ENCODE results near the gene QRFP.

QRFP gene

DNA sequence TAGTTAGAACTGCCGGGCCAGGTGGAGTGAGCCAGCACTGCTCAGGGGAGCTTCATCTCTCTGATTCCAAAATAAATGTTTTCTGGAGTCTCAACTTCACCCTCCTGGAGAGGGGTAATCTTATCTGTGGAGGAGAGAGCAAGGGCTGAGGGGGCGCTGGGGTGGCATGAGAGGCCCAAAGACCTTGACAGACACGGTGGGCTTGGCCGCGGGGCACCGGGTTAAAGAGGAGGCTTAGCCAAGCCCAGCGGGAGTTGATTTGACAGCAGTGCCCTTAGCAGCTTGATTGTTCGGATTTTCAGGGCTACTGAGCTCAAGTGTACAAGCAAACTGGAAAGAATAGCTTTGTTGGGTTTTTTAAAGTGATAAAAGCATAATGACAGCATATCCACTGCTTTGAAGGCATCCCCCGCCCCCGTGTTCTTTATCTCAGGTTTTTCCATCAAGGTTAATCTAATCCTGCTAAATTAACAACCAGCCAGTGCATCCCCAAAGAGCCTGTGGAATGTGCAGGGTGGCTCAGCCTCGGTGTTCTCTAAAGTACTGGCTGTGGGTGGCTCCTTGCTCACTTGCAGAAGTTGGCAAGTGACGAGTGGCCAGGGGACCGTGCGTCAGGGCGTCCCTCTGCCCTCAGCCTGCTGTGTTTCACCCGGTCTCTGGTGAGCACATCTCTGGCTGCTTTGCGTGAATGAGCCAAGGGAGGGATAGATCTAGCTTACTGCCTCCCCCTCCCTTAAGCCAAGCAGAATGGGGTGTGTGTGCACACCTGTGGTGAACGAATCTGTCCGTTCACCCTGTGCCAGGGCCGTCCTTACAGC lies 5.5 kb downstream of the QRFP start:
- no peak for DNase-seq (ENCODE audit: low spot score)

DNA sequence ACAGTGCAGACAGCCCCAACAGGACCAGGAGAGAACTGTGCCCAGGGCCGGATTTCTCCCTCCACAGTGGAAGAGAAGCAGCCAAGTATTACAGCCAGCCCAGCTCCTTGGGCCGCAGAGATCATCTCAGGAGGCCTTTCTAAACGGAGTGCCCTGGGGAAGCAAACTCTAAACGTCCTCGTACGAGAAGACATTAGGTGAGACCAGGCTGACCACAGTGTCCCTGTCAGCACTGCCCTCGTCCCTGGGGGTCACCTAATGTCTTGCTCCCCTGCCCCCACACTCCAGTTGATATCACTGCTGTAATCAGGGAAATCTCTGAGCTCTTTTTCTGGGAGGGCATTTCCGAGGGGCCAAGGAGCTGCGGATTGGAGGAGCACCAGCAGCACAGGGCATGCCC lies 6.5 kb downstream of the QRFP start:
- no peak for DNase-seq (ENCODE audit: low spot score)

DNA sequence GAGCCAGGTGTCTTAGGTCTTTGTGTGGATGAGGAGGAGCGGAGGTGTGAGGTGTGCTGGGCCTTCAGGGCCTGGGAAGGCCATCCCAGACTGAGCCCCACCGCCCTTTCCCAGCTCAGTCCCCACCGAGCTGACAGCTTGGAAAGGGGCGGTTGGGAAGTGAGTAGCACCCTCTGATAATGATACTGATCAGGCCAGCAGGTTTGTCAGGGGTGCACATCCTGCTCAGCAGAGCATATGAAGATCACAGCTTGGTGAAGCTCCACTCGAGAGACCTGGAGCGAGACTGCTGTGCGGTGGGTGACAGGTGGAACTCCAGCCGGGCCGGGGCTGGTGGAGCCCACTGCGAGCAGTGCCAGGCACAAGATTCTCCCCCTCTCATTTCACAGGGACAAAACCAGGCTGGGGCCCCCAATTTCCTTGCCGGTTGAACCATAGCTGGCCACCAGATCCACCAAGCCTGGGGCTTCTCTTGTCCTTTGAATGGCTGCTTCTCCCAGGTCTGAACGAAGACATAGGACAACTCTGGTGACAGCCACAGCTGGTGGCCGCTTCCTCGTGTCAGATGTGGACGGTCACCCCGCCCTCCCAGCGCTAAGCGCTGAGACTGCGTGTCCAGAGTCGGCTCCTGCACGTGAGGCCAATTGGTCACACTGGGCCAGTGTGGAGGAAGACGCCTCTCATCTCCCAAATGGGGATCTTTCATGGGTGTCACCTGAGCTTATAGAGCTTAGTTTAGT lies 8.3 kb downstream of the QRFP start:
- no peak for DNase-seq (ENCODE audit: low spot score)

DNA sequence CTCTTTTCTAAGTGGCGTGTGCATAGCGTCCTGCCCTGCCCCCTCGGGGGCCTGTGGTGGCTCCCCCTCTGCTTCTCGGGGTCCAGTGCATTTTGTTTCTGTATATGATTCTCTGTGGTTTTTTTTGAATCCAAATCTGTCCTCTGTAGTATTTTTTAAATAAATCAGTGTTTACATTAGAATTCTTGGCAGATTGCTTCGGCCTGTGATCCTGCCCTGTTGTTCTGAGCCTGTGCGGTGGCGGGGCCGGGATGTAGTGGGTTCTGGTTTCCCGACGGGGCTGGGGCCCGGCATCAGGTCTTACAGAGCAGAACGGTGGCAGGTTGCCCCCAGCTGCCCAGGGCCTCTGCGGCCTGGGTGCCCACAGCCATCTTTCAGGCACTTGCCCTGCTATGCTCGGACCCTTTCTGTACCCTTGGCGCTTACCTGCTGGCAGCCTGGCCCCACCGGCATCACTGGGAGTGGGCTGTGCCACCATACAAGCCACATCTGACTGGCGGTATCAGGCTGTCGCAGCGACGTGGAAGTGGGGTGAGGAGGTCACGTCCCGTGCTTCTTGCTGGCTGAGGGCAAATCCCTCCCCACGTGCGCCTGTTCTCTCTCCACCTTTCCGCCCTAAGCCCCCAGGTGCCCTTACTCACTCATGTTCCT lies 9.0 kb downstream of the QRFP start:
- no peak for DNase-seq (ENCODE audit: low spot score)

DNA sequence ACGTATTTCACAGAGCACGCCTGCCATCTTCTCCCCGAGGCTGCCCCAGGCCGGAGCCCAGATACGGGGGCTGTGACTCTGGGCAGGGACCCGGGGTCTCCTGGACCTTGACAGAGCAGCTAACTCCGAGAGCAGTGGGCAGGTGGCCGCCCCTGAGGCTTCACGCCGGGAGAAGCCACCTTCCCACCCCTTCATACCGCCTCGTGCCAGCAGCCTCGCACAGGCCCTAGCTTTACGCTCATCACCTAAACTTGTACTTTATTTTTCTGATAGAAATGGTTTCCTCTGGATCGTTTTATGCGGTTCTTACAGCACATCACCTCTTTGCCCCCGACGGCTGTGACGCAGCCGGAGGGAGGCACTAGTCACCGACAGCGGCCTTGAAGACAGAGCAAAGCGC lies 9.6 kb downstream of the QRFP start:
- DNase-seq (ENCODE audit: low spot score): no peak

DNA sequence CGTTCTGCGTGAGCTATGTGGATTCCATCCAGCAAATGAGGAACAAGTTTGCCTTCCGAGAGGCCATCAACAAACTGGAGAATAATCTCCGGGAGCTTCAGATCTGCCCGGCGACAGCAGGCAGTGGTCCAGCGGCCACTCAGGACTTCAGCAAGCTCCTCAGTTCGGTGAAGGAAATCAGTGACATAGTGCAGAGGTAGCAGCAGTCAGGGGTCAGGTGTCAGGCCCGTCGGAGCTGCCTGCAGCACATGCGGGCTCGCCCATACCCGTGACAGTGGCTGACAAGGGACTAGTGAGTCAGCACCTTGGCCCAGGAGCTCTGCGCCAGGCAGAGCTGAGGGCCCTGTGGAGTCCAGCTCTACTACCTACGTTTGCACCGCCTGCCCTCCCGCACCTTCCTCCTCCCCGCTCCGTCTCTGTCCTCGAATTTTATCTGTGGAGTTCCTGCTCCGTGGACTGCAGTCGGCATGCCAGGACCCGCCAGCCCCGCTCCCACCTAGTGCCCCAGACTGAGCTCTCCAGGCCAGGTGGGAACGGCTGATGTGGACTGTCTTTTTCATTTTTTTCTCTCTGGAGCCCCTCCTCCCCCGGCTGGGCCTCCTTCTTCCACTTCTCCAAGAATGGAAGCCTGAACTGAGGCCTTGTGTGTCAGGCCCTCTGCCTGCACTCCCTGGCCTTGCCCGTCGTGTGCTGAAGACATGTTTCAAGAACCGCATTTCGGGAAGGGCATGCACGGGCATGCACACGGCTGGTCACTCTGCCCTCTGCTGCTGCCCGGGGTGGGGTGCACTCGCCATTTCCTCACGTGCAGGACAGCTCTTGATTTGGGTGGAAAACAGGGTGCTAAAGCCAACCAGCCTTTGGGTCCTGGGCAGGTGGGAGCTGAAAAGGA lies 10.9 kb downstream of the QRFP start:
- DNase-seq (ENCODE audit: low spot score): no peak

DNA sequence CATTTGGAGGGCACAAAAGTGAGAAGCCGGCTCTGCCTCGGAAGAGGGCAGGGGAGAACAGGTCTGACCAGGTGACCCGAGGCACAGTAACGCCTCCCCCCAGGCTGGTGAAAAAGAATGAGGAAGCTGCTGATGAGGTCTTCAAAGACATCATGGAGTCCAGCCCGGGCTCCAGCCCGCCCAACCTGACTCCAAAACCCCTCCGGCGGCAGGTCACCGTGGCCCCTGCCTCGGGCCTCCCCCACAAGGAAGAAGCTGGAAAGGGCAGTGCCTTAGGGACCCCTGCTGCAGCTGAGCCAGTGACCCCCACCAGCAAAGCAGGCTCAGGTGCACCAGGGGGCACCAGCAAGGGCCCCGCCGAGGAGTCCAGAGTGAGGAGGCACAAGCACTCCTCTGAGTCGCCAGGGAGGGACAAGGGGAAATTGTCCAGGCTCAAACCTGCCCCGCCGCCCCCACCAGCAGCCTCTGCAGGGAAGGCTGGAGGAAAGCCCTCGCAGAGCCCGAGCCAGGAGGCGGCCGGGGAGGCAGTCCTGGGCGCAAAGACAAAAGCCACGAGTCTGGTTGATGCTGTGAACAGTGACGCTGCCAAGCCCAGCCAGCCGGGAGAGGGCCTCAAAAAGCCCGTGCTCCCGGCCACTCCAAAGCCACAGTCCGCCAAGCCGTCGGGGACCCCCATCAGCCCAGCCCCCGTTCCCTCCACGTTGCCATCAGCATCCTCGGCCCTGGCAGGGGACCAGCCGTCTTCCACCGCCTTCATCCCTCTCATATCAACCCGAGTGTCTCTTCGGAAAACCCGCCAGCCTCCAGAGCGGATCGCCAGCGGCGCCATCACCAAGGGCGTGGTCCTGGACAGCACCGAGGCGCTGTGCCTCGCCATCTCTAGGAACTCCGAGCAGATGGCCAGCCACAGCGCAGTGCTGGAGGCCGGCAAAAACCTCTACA lies 11.8 kb downstream of the QRFP start:
- no peak for DNase-seq (ENCODE audit: low spot score)

DNA sequence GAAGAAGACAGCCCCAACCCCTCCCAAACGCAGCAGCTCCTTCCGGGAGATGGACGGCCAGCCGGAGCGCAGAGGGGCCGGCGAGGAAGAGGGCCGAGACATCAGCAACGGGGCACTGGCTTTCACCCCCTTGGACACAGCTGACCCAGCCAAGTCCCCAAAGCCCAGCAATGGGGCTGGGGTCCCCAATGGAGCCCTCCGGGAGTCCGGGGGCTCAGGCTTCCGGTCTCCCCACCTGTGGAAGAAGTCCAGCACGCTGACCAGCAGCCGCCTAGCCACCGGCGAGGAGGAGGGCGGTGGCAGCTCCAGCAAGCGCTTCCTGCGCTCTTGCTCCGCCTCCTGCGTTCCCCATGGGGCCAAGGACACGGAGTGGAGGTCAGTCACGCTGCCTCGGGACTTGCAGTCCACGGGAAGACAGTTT lies 12.5 kb downstream of the QRFP start:
- DNase-seq (ENCODE audit: low spot score): no peak

DNA sequence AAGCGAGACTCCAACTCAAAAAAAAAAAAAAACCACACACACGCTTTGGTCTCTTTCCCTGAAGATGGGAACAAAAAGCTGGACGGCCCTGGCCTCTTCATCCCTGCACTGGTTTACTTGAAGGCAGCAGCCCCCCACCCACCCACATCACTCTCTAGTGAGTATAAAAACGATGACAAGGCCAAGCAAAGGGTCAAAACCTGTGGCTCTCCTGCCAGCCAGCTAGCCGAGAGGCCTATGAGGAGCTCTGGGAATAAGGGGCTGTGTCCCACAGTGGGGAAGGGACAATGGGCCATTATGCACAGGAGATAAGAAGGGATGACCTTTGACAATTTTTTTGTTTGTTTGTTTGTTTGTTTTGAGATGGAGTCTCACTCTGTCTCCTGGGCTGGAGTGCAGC lies 13.1 kb downstream of the QRFP start:
- no peak for DNase-seq (ENCODE audit: low spot score)

DNA sequence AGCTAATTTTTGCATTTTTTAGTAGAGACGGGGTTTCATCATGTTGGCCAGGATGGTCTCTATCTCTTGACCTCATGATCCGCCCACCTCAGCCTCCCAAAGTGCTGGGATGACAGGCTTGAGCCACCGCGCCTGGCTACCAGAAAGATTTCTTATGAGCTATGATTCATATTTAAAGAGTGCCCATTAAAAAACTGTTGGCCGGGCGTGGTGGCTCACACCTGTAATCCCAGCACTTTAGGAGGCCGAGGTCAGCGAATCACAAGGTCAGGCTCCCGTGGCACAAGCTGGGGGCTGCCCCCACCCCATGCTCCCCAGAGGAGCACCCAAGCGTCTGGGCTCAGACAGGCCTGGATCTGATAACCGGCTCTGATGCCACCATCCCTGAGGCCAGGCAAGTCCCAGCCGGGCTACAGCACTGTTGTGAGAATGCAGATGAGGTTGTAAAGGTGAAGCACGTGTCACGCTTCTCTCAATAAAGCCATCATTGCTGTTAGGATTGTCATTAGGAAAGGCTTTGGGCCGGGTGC lies 13.9 kb downstream of the QRFP start:
- DNase-seq (ENCODE audit: low spot score): no peak

DNA sequence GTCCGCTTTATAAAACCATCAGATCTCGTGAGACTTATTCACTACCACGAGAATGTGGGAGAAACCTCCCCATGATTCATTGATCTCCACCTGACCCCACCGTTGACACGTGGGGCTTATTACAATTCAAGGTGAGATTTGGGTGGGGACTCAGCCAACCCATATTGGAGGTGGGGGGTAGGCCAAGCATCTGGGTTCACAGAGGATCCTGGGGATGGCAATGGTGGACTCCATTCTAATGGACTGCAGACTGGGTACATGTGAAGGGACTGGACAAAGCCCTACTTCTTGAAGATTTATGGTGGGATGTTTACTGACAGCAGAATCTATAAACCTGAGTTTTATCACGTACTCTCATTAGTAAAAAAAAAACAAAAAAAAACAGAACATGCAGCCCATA lies 15.1 kb downstream of the QRFP start:
- DNase-seq (ENCODE audit: low spot score): no peak

DNA sequence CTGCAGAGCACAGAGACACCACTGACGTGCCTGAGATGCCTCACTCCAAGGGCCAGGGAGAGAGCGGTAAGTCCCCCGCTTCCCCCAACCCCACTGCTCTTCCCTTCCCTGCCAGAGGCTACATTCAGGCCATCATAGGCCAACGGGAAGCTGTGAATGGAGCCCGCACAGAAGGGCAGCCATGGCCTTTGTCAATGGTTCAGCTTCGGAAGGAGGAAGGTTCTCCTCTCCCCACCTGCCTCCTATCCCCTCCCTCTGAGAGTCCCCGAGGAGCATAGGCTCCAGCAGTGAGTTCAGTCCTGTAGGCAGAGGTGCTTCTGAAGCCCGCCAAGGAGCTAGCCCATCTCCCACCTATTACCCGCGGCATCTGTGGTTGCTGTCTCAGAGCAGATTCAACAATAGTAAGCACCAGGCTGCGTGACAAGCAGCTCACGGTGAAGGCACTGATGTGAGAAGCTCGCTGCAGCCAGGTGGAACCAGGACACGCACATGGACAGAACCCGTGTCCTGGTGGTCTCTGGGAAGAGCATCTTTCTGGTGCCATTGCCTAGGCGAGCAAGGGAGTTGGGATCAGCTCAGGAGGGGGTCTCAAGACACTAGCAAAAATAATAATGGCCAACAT lies 15.9 kb downstream of the QRFP start:
- no peak for DNase-seq (ENCODE audit: low spot score)

DNA sequence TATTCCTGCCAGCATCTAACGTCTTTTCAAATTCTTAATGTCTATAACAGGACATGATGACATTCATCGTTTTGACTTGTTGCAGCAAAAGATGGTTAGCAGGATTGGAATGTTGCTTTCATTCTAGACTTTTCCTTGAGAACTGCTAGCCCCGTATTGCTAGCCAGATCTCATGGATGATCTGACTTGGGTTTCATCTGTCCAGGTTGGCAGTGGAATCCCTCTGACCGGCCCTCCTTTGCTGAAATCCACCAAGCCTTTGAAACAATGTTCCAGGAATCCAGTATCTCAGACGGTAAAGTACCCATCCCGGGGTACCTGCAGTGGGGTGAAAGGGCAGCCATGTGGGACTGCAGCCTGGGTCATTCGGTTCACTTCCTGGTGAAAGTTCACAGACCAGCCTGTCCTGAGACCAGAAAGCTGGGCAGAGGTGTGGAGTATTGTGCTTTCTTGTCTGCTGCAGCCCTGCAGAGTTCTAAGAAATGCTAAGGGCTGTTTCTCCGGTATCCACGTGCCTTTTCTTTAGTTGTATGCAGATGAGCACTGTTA lies 16.7 kb downstream of the QRFP start:
- no peak for DNase-seq (ENCODE audit: low spot score)

DNA sequence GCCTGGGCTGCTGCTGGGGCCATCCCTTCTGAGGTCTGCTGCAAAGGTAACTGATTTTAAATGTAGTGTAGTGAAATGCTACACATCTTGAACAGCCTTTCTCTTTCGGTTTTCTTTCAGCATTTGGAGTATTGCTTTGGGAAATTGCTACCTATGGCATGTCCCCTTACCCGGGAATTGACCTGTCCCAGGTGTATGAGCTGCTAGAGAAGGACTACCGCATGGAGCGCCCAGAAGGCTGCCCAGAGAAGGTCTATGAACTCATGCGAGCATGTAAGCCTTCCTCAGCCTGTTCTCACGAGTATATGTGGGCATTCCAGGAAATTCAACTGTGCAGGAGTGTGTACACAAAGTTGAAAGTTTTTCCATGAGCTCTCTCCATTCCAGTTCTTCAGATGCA lies 18.3 kb downstream of the QRFP start:
- no peak for DNase-seq (ENCODE audit: low spot score)

DNA sequence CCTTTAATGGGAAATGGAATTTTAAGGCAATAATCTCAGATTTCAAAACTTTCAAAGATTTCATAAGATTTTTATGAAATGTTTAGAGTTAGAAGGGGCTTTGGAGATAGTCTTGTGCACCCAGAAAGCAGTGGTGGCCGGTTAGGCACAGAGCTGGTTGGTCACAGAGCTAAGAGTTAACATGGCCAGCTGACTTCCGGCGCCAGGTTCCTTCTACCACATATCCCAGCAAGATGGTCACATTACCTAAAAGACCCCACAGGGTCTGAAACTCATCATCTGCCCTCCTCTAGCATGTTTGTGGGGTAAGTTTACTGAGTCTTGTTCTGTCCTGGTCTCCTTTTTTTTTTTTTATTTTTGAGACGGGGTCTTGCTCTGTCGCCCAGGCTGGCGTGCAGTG lies 19.3 kb downstream of the QRFP start:
- no peak for DNase-seq (ENCODE audit: low spot score)

DNA sequence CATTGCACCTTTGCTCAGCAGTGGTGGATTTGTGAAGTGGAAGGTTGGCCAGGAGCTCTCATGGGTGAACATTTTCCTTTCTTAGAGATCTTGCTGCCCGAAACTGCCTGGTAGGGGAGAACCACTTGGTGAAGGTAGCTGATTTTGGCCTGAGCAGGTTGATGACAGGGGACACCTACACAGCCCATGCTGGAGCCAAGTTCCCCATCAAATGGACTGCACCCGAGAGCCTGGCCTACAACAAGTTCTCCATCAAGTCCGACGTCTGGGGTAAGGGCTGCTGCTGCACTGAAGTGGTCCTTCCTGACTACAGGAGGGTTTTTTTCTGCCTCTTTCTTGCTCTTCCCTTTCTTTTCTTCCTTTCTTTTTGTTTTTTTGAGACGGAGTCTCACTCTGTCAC lies 21.8 kb downstream of the QRFP start:
- DNase-seq (ENCODE audit: low spot score): no peak

DNA sequence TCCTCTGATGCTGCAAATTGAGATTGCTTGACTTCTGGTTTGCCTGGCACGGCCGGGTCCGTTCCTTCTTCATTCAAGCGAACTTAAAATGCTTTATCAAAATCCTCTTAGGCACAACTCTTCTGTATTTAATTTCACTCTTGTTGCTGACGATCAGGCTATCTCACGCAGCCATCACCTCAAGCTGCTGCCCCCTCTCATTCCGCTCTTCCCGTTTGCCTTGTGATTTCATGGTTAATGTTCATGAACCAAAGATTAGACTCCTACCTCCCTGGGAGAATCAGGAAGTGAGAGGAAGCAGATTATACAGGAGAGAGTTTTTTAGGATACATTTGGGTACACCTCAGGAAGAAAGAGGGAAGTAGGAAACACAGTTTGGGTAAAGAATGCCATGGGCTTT lies 22.6 kb downstream of the QRFP start:
- no peak for DNase-seq (ENCODE audit: low spot score)

DNA sequence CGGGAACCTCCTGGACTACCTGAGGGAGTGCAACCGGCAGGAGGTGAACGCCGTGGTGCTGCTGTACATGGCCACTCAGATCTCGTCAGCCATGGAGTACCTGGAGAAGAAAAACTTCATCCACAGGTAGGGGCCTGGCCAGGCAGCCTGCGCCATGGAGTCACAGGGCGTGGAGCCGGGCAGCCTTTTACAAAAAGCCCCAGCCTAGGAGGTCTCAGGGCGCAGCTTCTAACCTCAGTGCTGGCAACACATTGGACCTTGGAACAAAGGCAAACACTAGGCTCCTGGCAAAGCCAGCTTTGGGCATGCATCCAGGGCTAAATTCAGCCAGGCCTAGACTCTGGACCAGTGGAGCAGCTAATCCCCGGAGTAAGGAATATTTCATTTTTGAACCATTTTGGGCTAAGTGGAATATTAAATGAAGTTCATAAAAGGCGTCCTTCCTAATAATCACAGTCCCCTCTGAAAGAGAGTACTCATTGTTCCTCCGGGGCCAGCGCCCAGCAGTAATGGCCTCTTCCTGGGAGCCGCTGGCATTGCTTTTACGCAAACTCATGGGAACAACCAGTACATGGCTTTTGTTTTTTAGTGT lies 23.6 kb downstream of the QRFP start:
- DNase-seq (ENCODE audit: low spot score): no peak

DNA sequence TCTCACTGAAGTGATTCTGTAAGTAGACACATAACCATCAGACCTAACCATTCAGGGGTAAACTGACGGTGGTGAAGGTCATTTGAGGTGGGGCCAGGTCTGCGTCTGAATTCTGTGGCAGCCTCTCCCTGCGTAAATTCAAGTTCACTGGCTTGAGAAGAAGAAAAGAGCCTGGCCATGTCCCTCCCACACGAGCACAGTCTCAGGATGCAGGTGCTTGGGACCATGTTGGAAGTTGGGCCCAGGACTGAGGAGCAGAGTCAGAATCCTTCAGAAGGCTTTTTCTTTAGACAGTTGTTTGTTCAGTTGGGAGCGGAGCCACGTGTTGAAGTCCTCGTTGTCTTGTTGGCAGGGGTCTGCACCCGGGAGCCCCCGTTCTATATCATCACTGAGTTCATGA lies 24.1 kb downstream of the QRFP start:
- DNase-seq (ENCODE audit: low spot score): no peak

DNA sequence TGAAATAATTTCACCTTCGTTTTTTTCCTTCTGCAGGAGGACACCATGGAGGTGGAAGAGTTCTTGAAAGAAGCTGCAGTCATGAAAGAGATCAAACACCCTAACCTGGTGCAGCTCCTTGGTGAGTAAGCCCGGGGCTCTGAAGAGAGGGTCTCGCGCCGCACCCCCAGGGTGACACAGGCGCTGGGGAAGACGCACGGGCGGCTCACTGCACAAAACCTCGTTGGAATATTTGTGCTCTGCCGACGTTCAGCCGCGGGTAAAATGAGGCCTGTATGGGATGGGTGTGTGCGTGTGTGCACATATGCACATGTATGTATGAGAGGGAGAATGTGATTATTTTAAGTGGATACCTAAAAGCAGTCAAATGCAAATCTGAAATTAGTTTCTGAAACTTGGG lies 24.5 kb downstream of the QRFP start:
- no peak for DNase-seq (ENCODE audit: low spot score)

Measured in COLO829 (cell line).